Keratinocyte (primary cell): ENCODE data around the gene RHOBTB1. TPM values are rescaled to one million over a fixed set of nuclear protein-coding genes. Genes with fewer than 3 reads are reported as not detected.

Source experiments
- DNase-seq: peaks from one replicate; pipeline ENCODE4 v3.0.0-alpha.2; 2011; ENCODE audit warnings: low read depth, missing footprints, low spot score
- FAIRE-seq: peaks from 2 replicates; lab custom pipeline; 2011; peaks lifted over from hg19 to GRCh38; lab: Jason Lieb, UNC
- H2AFZ ChIP-seq: 2 replicates; pipeline ENCODE4 v1.6.0; 2012; ENCODE audit warnings: low read length, control low read depth, inconsistent platforms; ENCODE audit not compliant: control insufficient read depth
- H3K27ac ChIP-seq: 2 replicates; pipeline ENCODE4 v1.5.1; 2011; ENCODE audit warnings: low read length; ENCODE audit not compliant: control insufficient read depth, insufficient read depth
- H3K27me3 ChIP-seq: 3 replicates; pipeline ENCODE4 v1.6.0; 2011; ENCODE audit warnings: low read length; ENCODE audit not compliant: control insufficient read depth, insufficient read depth; ENCODE audit errors: extremely low read depth
- H3K36me3 ChIP-seq, 2 experiments: 2 replicates in 1 of 2; 3 replicates in 1 of 2; pipeline ENCODE4 v1.5.1; 2011; ENCODE audit warnings: low read length in 2 of 2, mild to moderate bottlenecking in 1 of 2; ENCODE audit not compliant: control insufficient read depth in 2 of 2, insufficient read depth in 2 of 2; ENCODE audit errors: extremely low read depth in 1 of 2
- H3K4me1 ChIP-seq: 3 replicates; pipeline ENCODE4 v1.5.1; 2011; ENCODE audit warnings: low read length; ENCODE audit not compliant: control insufficient read depth, insufficient read depth; ENCODE audit errors: extremely low read depth
- H3K4me2 ChIP-seq: 3 replicates; pipeline ENCODE4 v1.6.0; 2011; ENCODE audit warnings: low read depth, low read length; ENCODE audit not compliant: control insufficient read depth, insufficient read depth; ENCODE audit errors: extremely low read depth
- H3K4me3 ChIP-seq, 3 experiments: fragments of 200-600 bp in 1 of 3; sonication (generic) in 1 of 3; 2 replicates in 2 of 3; 3 replicates in 1 of 3; pipeline ENCODE4 v1.5.1; 2011 to 2016; ENCODE audit warnings: low read length in 3 of 3, mild to moderate bottlenecking in 3 of 3, control low read depth in 2 of 3, inconsistent platforms in 1 of 3, low read depth in 1 of 3, mixed read lengths in 1 of 3, mixed run types in 1 of 3, moderate library complexity in 1 of 3; ENCODE audit not compliant: control insufficient read depth in 2 of 3, insufficient read depth in 2 of 3; ENCODE audit errors: extremely low read depth in 1 of 3
- H3K79me2 ChIP-seq: 2 replicates; pipeline ENCODE4 v1.6.0; 2012; ENCODE audit warnings: low read length; ENCODE audit not compliant: control insufficient read depth, insufficient read depth
- H3K9ac ChIP-seq: 3 replicates; pipeline ENCODE4 v1.6.0; 2011; ENCODE audit warnings: low read length; ENCODE audit not compliant: control insufficient read depth, insufficient read depth; ENCODE audit errors: extremely low read depth
- H3K9me1 ChIP-seq: 3 replicates; pipeline ENCODE4 v1.6.0; 2011; ENCODE audit warnings: low read length; ENCODE audit not compliant: control insufficient read depth, insufficient read depth; ENCODE audit errors: extremely low read depth
- H3K9me3 ChIP-seq: 2 replicates; pipeline ENCODE4 v1.5.1; 2012; ENCODE audit warnings: low read depth, low read length; ENCODE audit not compliant: control insufficient read depth
- H4K20me1 ChIP-seq: 3 replicates; pipeline ENCODE4 v1.6.0; 2011; ENCODE audit warnings: low read length; ENCODE audit not compliant: control insufficient read depth, insufficient read depth; ENCODE audit errors: extremely low read depth
- CTCF ChIP-seq, 3 experiments: IDR thresholded peaks in 1 of 3; conservative IDR thresholded peaks in 1 of 3; optimal IDR thresholded peaks in 1 of 3; 2 replicates in 2 of 3; 3 replicates in 1 of 3; pipeline versions ENCODE3 to v1.5.1; 2011; ENCODE audit warnings: low read length in 3 of 3, mild to moderate bottlenecking in 3 of 3, moderate library complexity in 2 of 3, control low read depth in 1 of 3, inconsistent platforms in 1 of 3; ENCODE audit not compliant: insufficient read depth in 2 of 3; ENCODE audit errors: extremely low read depth in 1 of 3
- EZH2 ChIP-seq: IDR thresholded peaks from one replicate; pipeline ENCODE4 v1.6.1; 2012; ENCODE audit warnings: inconsistent platforms, mild to moderate bottlenecking, low read length, moderate library complexity
- dilution Hi-C: fragments of 300-500 bp; cut with MboI; formaldehyde crosslinking; loops from one replicate; pipeline ENCODE4 v1.7.0; 2020; ENCODE audit warnings: low sequenced_read_pairs; ENCODE audit not compliant: extremely low pct_ligation_motif_present
- polyA plus RNA-seq, 5 experiments: library from polyadenylated mRNA; depleted of rRNA in 3 of 5; stranded (reverse) in 3 of 5; stranded (forward) in 1 of 5; unstranded in 1 of 5; fragments of >200 nt; gene quantifications; 1 replicate in 1 of 5; 2 replicates in 3 of 5; 3 replicates in 1 of 5; pipeline versions ENCODE4 v1.2.1 to v1.2.3, GENCODE V29; 2011 to 2012; ENCODE audit warnings: missing spikeins in 2 of 5, low read depth in 1 of 5, low replicate concordance in 1 of 5

Gene RHOBTB1
- polyA plus RNA-seq, 1 donor (not counting 4 experiments of a cell fraction or from before 2014, with no cell fraction given), result 4.6 TPM

- Histone ChIP-seq H3K9me1 (no peaks in the 10 kb centered on the region), H3K79me2 (no peaks in the 10 kb centered on the region), H3K9me3 (no peaks in the 10 kb centered on the region), H4K20me1 (no peaks in the 10 kb centered on the region), H3K4me3 (no peak overlapping the region), H3K36me3 (peaks cover 0 to 2% of the 10 kb centered on the region in 2 experiments), H3K27me3 (no peaks in the 10 kb centered on the region), H3K4me1 (no peaks in the 10 kb centered on the region), H2AFZ (no peak overlapping the region), H3K9ac (no peak overlapping the region), H3K4me2 (no peak overlapping the region), H3K27ac (no peak overlapping the region)
- no peak for TF ChIP-seq EZH2
- no peak for TF ChIP-seq CTCF (optimal IDR thresholded peaks at IDR 0.05 in 1 of 3, IDR thresholded peaks at IDR 0.05 in 1 of 3, conservative IDR thresholded peaks at IDR 0.05 in 1 of 3; ENCODE audit: extremely low read depth in 1 of 3, insufficient read depth in 2 of 3, low read length in 3 of 3)
- DNase-seq (no peak), FAIRE-seq (no peak)
- dilution Hi-C loops, result no loop called here
These were observed 32.3 kb downstream of the RHOBTB1 start for GRCh38 chr10:60911715-60912114.

- H3K9me3 ChIP-seq, result no peaks in the 10 kb centered on the region
- no peak overlapping the region for H3K4me2 ChIP-seq
- H3K36me3 ChIP-seq, result peaks cover 0 to 2% of the 10 kb centered on the region in 2 experiments
- H3K4me3 ChIP-seq, result no peak overlapping the region
- H3K4me1 ChIP-seq, result no peaks in the 10 kb centered on the region
- no peak overlapping the region for H2AFZ ChIP-seq
- dilution Hi-C loops, result no loop called here
- DNase-seq (no peak), FAIRE-seq (no peak)
- H4K20me1 ChIP-seq, result no peaks in the 10 kb centered on the region
- TF ChIP-seq EZH2 (no peak), CTCF (optimal IDR thresholded peaks at IDR 0.05 in 1 of 3, IDR thresholded peaks at IDR 0.05 in 1 of 3, conservative IDR thresholded peaks at IDR 0.05 in 1 of 3; ENCODE audit: extremely low read depth in 1 of 3, insufficient read depth in 2 of 3, low read length in 3 of 3) (no peak)
- no peak overlapping the region for H3K9ac ChIP-seq
- H3K79me2 ChIP-seq, result no peaks in the 10 kb centered on the region
- H3K27ac ChIP-seq, result no peak overlapping the region
- H3K27me3 ChIP-seq, result no peaks in the 10 kb centered on the region
- H3K9me1 ChIP-seq, result no peaks in the 10 kb centered on the region
These were observed 32.8 kb downstream of the RHOBTB1 start for GRCh38 chr10:60911216-60911615.
